H1 (cell line): ENCODE data around the gene JAG1. TPM values are rescaled to one million over a fixed set of nuclear protein-coding genes. Genes with fewer than 3 reads are reported as not detected.

Experiments
- CEBPB ChIP-seq: IDR thresholded peaks from 2 replicates; pipeline ENCODE4 v1.6.1; 2012; ENCODE audit warnings: low read depth, low read length
- EGR1 ChIP-seq: IDR thresholded peaks from 2 replicates; pipeline ENCODE4 v1.6.1; 2011; ENCODE audit warnings: low read depth, low read length, borderline replicate concordance
- EZH2 ChIP-seq: fragments of 200-600 bp; sonication (generic); IDR thresholded peaks from 2 replicates; pipeline ENCODE4 v1.7.1; 2012; ENCODE audit warnings: low read depth, mild to moderate bottlenecking, moderate library complexity, low read length, inconsistent platforms; ENCODE audit not compliant: severe bottlenecking
- HDAC6 ChIP-seq: IDR thresholded peaks from one replicate; pipeline ENCODE4 v1.7.1; 2012; ENCODE audit warnings: low read depth, mild to moderate bottlenecking, inconsistent platforms, low read length, moderate library complexity
- KDM1A ChIP-seq: fragments of 200-600, 300-600 bp; sonication (generic); IDR thresholded peaks from 2 replicates; pipeline ENCODE4 v1.7.1; 2016; ENCODE audit warnings: mild to moderate bottlenecking, low read length, borderline replicate concordance
- NANOG ChIP-seq: IDR thresholded peaks from 2 replicates; pipeline ENCODE4 v1.6.1; 2011; ENCODE audit warnings: low read length, low read depth, mild to moderate bottlenecking, inconsistent platforms; ENCODE audit not compliant: insufficient read depth, poor library complexity, severe bottlenecking
- PHF8 ChIP-seq: fragments of 200-600 bp; sonication (generic); conservative IDR thresholded peaks from 2 replicates; pipeline ENCODE4 v1.7.1; 2012; ENCODE audit warnings: low read depth, mild to moderate bottlenecking, inconsistent platforms, low read length, moderate library complexity
- RFX5 ChIP-seq: IDR thresholded peaks from 2 replicates; pipeline ENCODE4 v1.6.1; 2011; ENCODE audit warnings: low read depth, low read length, improper control_type of control experiment, borderline replicate concordance
- SIN3A ChIP-seq, 2 experiments: IDR thresholded peaks in 1 of 2; conservative IDR thresholded peaks in 1 of 2; 2 replicates each; pipeline ENCODE4 v1.6.1; 2011 to 2012; ENCODE audit warnings: low read length in 2 of 2, improper control_type of control experiment in 1 of 2, low read depth in 1 of 2, mild to moderate bottlenecking in 1 of 2
- polyA plus RNA-seq, 7 experiments: library from polyadenylated mRNA; depleted of rRNA in 3 of 7; stranded (reverse) in 5 of 7; unstranded in 2 of 7; fragments of >200 nt in 5 of 7; fragments of 200-250 nt in 2 of 7; gene quantifications; 1 replicate in 5 of 7; 2 replicates in 1 of 7; 4 replicates in 1 of 7; pipeline versions ENCODE4 v1.2.1 to v1.2.3, GENCODE V29; 2011 to 2013; ENCODE audit warnings: missing spikeins in 2 of 7, mixed read lengths in 2 of 7
- total RNA-seq: library from RNA; stranded (reverse); fragmentation: NEBNext Ultra II Directional; extraction: Animal tissue kit (Norgen Biotek cat#: 25700); gene quantifications from 2 replicates; pipeline ENCODE4 v1.2.1, GENCODE V29; 2021

Gene JAG1
- total and polyA plus RNA-seq, 2 of the 8 experiments (the other 6 are each of a cell fraction or from before 2014, with no cell fraction given): 13.5 to 27.3 TPM

DNA sequence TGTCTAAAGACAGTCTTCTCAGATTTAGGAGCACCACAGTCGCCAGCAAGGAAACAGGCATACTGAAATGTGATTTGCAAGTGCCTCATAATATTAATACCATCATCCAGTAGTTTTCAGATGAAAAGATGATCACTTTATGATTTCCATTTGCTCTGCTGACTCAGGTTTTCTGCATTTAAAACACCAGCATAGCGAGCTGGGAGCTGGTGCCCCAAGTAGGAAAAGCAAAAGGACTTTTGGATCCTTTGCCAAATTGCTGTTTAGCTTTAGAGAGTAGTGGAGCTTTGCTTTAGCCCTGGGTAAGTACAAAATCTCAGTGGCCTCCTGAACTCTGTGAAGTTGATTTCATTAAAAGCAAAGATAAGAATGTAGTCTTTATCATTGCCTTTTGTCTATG is 78.5 kb downstream of the JAG1 start (continued):
- TF ChIP-seq KDM1A (no peak), NANOG (no peak), RFX5 (no peak), SIN3A (conservative IDR thresholded peaks at IDR 0.05 in 1 of 2, IDR thresholded peaks at IDR 0.05 in 1 of 2; ENCODE audit: low read depth in 1 of 2, low read length in 2 of 2) (no peak), EZH2 (no peak), CEBPB (no peak), HDAC6 (no peak), EGR1 (no peak), PHF8 (no peak)
